Ovary (tissue), 9 donors: Measurements from ENCODE around the gene WTAP. TPM values are rescaled to one million over a fixed set of nuclear protein-coding genes. Genes with fewer than 3 reads are reported as not detected.

ENCODE experiments used
- DNase-seq, 5 donors: peaks; one replicate each; pipeline ENCODE4 v3.0.0-alpha.2; 2019 to 2020
- H3K27ac ChIP-seq, 2 donors: fragments of 200-600 bp; one replicate each; pipeline versions ENCODE4 v1.5.1 to v1.8.0; 2019 to 2022
- H3K27me3 ChIP-seq: fragments of 200-600 bp; one replicate; pipeline ENCODE4 v1.8.0; 2022
- H3K36me3 ChIP-seq: fragments of 200-600 bp; sonication (generic); one replicate; pipeline ENCODE4 v1.5.1; 2019
- H3K4me1 ChIP-seq: one replicate; pipeline ENCODE4 v1.8.1; 2013; ENCODE audit warnings: mild to moderate bottlenecking, moderate library complexity; ENCODE audit not compliant: insufficient read depth
- H3K4me3 ChIP-seq: fragments of 200-600 bp; sonication (generic); one replicate; pipeline ENCODE4 v1.5.1; 2017
- H3K9me3 ChIP-seq, 2 donors: fragments of 200-600 bp in 1 of 2; sonication (generic) in 1 of 2; one replicate each; pipeline versions ENCODE4 v1.5.1 to v1.8.1; 2013 to 2019; ENCODE audit warnings: mild to moderate bottlenecking in 1 of 2, moderate library complexity in 1 of 2
- EP300 ChIP-seq: sonication (generic); formaldehyde crosslinking; IDR thresholded peaks from one replicate; pipeline ENCODE4 v1.6.1; 2017; ENCODE audit warnings: antibody characterized with exemption
- POLR2A ChIP-seq: fragments of 450-650 bp; IDR thresholded peaks from one replicate; pipeline ENCODE4 v1.6.1; 2017; ENCODE audit warnings: antibody characterized with exemption, mild to moderate bottlenecking, moderate library complexity
- WGBS, 3 donors: extraction: QIAGEN DNeasy Blood & Tissue Kit in 1 of 3; methylation state at CpG; one replicate each; pipeline versions ENCODE4 v1.1.5 to v1.1.7; 2013 to 2017; 5-methylcytosine and 5-hydroxymethylcytosine counted together
- intact Hi-C, 4 donors: fragments of 100-400 bp; cut with DNase I; formaldehyde crosslinking; loops; one replicate each; pipeline versions ENCODE4 v1.11.0 to v1.15.1; 2022 to 2023
- polyA plus RNA-seq, 2 donors: library from polyadenylated mRNA; stranded (reverse); fragments of 200-250 nt in 1 of 2; fragments of 350-450 nt in 1 of 2; fragmentation: Illumina TruSeq in 1 of 2; extraction: RNeasy Lipid Tissue Mini Kit (QIAGEN cat#74804) in 1 of 2; gene quantifications; one replicate each; pipeline ENCODE4 v1.2.3, GENCODE V29; 2013 to 2014
- total RNA-seq, 7 donors: library from RNA; depleted of rRNA in 2 of 7; stranded (reverse); fragments of >200 nt in 2 of 7; fragmentation: NEBNext Ultra II Directional in 3 of 7; extraction: Animal tissue kit (Norgen Biotek cat#: 25700) in 3 of 7; gene quantifications; one replicate each; pipeline versions ENCODE4 v1.1.0 to v1.2.4, GENCODE V29; 2016 to 2023
- TF ChIP-seq, protein P1 (sequence below), 3 donors: fragments of 450-650 bp in 2 of 3; fragments of 200-600 bp in 1 of 3; IDR thresholded peaks; one replicate each; pipeline versions ENCODE4 v1.5.1 to v1.8.0; 2016 to 2022; ENCODE audit warnings: antibody characterized with exemption in 3 of 3, mild to moderate bottlenecking in 1 of 3
- donor health status: DM: no; HTN: no; CAD: no; lungs with moderate emphysema.
- donor health status: DM: no; HTN: no; CAD: no.
- donor health status: Bipolar disorder and iron deficiency.
- donor health status: DM: yes; HTN: yes; CAD: no.
- donor health status: DM: no; HTN: no; CAD: no.
- donor health status: DM: yes; HTN: yes; CAD: no.

WTAP gene
- total and polyA plus RNA-seq, 9 donors: 65.3 to 117 (median 95.4) TPM

DNA sequence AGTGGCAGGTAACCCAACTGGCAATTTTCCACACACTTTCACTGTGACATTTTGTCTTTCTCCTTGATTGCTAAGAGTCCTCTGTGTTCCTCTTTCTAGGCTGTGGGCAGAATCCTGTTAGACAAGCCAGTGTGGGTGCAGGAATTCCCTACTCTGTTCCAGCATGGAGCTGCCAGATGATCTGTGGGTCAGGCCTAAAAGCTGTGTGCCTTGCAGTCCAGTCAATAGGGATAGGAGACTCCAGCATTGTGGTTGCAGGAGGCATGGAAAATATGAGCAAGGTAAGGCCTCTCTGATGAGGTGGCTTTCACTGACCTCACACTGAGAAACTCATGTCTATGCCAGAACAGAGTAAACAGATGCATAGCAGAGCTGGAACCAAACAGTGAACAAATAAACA, 39.6 kb downstream of the WTAP start:
- H3K4me1 ChIP-seq: peaks cover 9% of the 10 kb centered on the region
- no peak for TF ChIP-seq POLR2A
- TF ChIP-seq EP300: no peak
- TF ChIP-seq, protein P1, sequence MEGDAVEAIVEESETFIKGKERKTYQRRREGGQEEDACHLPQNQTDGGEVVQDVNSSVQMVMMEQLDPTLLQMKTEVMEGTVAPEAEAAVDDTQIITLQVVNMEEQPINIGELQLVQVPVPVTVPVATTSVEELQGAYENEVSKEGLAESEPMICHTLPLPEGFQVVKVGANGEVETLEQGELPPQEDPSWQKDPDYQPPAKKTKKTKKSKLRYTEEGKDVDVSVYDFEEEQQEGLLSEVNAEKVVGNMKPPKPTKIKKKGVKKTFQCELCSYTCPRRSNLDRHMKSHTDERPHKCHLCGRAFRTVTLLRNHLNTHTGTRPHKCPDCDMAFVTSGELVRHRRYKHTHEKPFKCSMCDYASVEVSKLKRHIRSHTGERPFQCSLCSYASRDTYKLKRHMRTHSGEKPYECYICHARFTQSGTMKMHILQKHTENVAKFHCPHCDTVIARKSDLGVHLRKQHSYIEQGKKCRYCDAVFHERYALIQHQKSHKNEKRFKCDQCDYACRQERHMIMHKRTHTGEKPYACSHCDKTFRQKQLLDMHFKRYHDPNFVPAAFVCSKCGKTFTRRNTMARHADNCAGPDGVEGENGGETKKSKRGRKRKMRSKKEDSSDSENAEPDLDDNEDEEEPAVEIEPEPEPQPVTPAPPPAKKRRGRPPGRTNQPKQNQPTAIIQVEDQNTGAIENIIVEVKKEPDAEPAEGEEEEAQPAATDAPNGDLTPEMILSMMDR (IDR thresholded peaks at IDR 0.05): no peak
- no peak for DNase-seq
- H3K36me3 ChIP-seq: no peaks in the 10 kb centered on the region
- intact Hi-C loops: no loop called here
- no peak overlapping the region for H3K27ac ChIP-seq
- no peaks in the 10 kb centered on the region for H3K9me3 ChIP-seq
- H3K27me3 ChIP-seq: no peaks in the 10 kb centered on the region
- H3K4me3 ChIP-seq: no peak overlapping the region

DNA sequence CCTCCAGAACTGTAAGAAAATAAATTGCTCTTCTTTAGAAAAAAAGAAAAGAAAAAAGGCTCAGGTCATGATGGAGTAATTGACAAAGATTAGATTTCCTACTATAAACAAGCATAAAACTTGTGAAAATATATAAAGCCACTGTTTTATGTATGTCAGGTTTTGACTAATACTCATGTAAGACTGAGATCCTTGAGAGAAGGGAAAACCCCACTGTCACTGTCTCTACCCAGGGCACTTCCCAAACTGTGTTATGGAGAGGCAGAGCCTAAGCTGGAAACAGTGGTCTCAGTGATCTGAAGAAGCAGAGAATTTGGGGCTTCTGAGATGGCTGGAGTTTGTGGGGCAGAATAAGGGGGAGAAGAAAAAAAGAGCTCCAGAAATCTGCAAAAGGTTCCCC, 42.2 kb downstream of the WTAP start:
- intact Hi-C loops: no loop called here
- no peak for DNase-seq

DNA sequence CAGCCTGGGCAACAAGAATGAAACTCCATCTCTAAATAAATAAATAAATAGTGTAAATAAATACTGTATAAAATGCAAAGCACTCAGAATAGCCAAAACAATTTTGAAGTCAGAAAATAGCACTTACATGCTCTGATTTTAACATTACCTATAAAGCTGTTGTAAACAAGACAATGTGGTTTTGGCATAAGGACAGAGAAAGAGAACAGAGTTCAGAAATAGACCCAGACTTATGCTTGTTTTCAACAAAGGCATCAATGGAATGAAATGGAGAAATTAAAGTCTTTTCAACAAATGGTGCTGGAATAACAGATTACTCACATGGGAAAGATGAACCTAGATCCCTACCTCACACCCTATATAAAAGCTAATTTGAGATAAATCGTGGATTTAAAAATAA, 44.9 kb downstream of the WTAP start:
- H3K36me3 ChIP-seq: no peaks in the 10 kb centered on the region
- H3K4me3 ChIP-seq: no peak overlapping the region
- no peak for DNase-seq
- 51 to 56% (median 51%) methylated on average over 1 of the region's 1 CpG for WGBS, 3 donors
- no peaks in the 10 kb centered on the region for H3K4me1 ChIP-seq
- H3K27me3 ChIP-seq: no peaks in the 10 kb centered on the region
- no peaks in the 10 kb centered on the region for H3K9me3 ChIP-seq
- H3K27ac ChIP-seq: no peak overlapping the region
- intact Hi-C loops: no loop called here
- TF ChIP-seq EP300 (no peak), POLR2A (no peak)

More for the DNA sequence above, 42.2 kb downstream of the WTAP start:
- H3K9me3 ChIP-seq: no peaks in the 10 kb centered on the region
- no peak overlapping the region for H3K27ac ChIP-seq
- H3K4me3 ChIP-seq: no peak overlapping the region
- no peaks in the 10 kb centered on the region for H3K4me1 ChIP-seq
- TF ChIP-seq EP300 (no peak), POLR2A (no peak)
- TF ChIP-seq, protein P1 (IDR thresholded peaks at IDR 0.05): no peak
- H3K27me3 ChIP-seq: no peaks in the 10 kb centered on the region
- H3K36me3 ChIP-seq: no peaks in the 10 kb centered on the region

DNA sequence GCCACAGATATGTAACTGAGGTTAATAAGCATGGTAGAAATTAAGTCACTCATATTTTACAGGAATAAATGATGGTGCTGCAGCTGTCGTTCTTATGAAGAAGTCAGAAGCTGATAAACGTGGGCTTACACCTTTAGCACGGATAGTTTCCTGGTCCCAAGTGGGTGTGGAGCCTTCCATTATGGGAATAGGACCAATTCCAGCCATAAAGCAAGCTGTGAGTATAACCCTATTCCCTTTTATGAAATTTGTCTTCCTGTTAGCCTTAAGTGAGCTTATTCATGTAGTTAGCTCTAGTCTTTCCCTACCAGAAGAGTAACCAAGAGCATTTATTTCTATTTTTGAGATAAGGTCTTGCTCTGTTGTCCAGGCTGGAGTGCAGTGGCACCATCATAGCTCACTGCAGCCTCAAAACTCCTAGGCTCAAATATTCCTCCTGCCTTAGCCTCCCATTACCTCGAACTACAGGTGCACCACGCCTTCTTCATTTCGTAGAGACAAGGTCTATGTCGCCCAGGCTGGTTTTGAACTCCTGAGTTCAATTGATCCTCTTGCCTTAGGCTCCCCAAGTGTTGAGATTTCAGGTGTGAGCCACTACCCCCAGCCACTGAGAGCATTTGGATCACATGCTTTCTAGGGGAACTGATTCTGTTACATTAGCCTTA, 50.1 kb downstream of the WTAP start:
- no peak overlapping the region for H3K27ac ChIP-seq
- no peak overlapping the region for H3K4me3 ChIP-seq
- 76 to 79% (median 78%) methylated on average over 7 of the region's 7 CpGs for WGBS, 3 donors
- H3K9me3 ChIP-seq: no peaks in the 10 kb centered on the region
- no peaks in the 10 kb centered on the region for H3K27me3 ChIP-seq
- no peak for DNase-seq
- no peaks in the 10 kb centered on the region for H3K4me1 ChIP-seq
- TF ChIP-seq POLR2A (no peak), EP300 (no peak)
- TF ChIP-seq, protein P1 (IDR thresholded peaks at IDR 0.05): no peak
- H3K36me3 ChIP-seq: no peaks in the 10 kb centered on the region
- intact Hi-C loops: no loop called here

DNA sequence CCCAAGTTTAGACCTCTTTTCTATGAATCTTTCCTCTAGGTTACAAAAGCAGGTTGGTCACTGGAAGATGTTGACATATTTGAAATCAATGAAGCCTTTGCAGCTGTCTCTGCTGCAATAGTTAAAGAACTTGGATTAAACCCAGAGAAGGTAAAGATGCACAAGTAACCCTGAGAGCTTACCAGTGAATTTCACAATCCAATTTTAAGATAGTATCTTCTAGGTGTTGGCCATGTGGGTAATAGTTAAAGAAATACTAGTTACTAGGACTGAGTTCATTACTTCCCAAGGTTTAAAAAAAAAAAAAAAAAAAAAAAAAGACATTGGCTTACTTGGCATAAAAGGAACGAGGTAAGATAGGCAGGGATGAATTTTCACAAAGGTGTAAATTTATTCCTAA, 50.8 kb downstream of the WTAP start:
- no peak for DNase-seq
- 26 to 47% (median 29%) methylated on average over 1 of the region's 1 CpG for WGBS, 3 donors
- Histone ChIP-seq H3K9me3 (no peaks in the 10 kb centered on the region), H3K4me3 (no peak overlapping the region), H3K27me3 (no peaks in the 10 kb centered on the region), H3K27ac (no peak overlapping the region), H3K4me1 (peaks cover 1% of the 10 kb centered on the region), H3K36me3 (no peaks in the 10 kb centered on the region)
- intact Hi-C loops: no loop called here
- TF ChIP-seq POLR2A (no peak), EP300 (no peak)
- TF ChIP-seq, protein P1 (IDR thresholded peaks at IDR 0.05): no peak
